ENCODE results near the gene GPR149.
"Not testable (repeated sequence)": the region's sequence is repeated elsewhere in the genome, so short reads cannot be mapped to it uniquely, and the experiment has no call there.

The GPR149 gene

GRCh38 chr3:154430014-154430413 lies at the start of gene GPR149:
Gene GPR149, minus strand, starts transcription at chr3:154430190. Its CDS starts 575 bp downstream, at chr3:154429615.
- no peak for DNase-seq

DNA sequence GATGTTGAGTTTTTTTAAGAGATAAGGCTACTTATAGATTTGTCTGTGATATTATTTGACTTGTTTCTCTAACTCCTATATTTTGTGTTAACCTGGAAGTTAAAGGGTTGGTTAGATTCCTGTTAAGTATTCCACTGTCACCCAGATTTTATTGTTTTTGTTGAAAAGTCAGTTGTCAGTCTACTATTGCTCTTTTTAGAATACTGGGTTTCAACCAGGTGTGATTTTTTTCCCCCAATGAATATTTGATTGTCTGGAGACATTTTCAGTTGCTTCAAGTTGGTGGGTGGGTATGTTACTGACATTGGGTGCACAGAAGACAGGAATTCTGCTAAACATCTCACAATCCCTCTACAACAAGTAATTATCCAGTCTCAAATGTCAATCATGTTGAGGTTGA lies 43.8 kb upstream of the GPR149 start:
- DNase-seq: no peak

DNA sequence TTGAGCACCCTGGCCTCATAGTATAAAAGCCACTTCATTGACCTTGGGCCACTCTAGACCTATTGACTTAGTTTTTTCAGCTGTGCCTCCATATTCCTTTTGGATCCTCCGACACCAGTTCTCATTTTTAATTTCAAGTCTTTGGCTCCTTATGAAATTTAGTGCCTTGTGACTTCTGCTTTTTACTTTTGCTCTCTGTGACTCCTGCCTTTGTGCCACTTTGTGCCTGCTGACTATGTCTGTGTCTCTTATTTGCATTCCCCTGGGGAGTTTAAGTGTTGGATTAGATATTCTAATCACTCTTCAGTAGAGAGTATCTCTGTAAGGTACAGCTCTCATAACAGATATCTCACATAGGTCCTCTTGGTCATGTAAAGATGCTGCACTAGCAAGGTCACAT lies 39.6 kb upstream of the GPR149 start:
- DNase-seq: no peak

GRCh38 chr3:154464440-154465190 lies 34.6 kb upstream of the GPR149 start:
- DNase-seq: no peak

DNA sequence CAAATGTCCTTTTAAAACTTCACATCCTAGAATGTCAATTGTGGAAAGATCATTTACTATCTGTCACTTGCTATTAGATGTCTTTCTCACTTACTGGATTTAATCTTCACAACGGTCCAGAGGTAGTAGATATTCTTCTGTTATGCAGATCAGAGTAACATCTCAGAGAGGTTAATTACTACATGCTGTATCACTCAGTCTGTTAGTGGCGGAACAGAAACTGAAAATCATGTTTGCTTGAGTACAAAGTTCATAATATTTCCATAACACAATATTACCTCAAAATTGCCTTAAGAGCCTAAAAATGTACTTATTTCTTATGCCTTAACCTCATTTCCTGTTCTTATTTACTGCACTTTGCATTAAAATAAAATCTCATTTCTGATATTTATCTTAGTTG lies 28.6 kb upstream of the GPR149 start:
- no peak for DNase-seq

GRCh38 chr3:154439081-154439480 lies 9.1 kb upstream of the GPR149 start:
- not testable (repeated sequence) for DNase-seq

DNA sequence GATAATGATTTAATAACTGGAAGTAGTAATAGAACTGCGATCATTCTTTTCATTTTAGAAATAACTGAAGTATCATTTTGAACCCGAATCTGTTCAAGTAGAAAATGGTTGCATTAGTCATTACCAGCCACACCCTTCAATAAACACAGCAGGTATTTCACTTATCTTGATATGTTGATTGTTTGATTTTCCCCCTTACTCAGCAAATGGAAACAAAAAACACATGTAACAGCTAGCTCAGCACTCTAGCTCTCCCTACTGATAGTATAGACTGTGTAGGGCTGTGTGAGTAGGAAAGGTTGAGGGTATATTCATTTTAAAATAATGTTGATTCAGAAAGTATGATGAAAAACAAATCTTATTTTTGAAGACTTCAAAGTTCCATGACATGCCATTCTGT lies 1.1 kb upstream of the GPR149 start:
- no peak for DNase-seq

GRCh38 chr3:154428286-154429206 lies 1.4 kb downstream of the GPR149 start:
- DNase-seq: no peak

DNA sequence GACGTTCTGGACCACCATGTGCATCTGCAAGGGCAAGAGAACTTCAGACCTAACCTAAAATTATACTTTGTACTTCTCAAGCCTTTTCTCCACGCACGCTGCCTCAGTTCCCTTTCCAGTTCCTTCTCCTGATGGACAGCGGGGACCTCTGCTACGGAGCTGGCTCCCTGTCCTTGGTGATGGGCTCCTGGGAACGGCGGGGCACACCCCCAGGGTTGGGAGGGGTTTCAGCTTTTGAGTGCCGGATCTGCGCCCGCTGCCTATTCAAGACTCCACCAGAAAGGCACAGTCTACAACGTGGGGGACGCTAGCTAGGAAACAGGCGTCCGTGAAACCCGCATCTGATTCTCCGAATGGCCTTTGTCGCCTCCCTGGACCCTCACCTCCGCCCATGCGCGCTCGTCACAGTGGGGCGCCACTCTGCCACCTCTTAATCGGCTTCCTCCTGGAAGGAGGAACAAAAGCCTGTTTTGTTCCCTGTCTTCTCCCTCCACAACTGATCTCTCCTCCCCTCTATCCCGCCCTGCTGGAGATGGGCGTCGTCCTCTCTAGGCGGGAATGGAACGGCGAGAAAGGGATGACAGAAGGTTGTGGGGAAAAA lies 2.2 kb downstream of the GPR149 start:
- DNase-seq: no peak

GRCh38 chr3:154422694-154423093 lies 7.3 kb downstream of the GPR149 start:
- DNase-seq: no peak

DNA sequence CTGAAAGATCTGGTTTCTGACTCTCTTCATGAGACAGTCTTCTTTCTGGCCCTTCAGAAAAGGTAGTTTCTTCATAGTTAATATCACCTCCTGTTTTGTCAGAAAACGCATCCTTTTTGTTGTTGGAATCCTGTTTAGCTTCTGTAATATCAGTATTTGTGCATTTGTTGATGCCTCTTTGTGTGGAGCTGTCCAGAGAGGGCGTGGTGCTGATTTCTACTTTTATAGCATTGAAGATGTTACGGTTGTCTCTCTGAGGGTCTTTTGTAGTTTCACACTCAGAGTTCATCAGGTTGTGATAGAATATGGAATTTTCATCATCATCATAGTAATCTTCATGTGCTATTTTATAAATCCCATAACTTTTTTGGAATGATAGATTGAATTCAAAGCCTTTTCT lies 8.9 kb downstream of the GPR149 start:
- no peak for DNase-seq

DNA sequence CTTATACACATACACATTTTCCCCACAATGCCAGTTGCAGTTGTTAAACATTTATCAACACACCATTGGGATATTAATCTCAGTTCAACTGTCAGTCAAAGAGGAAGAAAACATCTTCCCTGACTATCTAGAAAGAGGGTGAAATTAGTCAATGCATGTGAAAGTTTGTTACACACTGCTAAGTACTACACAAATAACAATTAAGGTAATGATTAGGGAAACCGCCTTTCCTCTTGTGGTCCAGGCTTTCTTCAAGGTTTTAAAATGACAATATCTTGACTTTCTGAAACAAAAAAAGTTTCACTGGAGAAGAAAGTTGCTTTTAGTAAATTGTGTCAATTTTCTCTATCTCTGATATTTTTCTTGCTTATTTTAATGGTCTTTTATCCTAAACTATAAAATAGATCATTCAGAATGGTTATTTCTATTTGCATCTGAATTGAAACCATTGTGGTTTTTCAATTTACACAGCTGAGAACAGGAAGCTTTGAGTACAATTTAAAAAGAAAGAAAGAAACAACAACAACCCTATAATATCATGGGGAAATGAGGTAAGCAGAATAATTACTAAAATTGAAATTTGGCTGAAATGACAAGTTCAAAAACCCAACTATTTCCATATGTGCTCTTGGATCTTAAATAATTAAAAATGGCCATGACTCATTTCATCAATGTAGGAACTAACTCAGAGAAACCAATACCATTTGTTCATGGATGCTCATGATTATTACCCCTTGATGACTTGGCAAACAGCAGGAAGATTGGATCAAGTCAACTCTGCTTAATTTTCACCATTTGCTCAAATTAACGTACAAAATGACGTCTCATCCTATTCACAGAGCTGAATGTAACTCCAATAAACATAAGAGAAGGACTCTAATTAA lies 31.7 kb downstream of the GPR149 start:
- no peak for DNase-seq

DNA sequence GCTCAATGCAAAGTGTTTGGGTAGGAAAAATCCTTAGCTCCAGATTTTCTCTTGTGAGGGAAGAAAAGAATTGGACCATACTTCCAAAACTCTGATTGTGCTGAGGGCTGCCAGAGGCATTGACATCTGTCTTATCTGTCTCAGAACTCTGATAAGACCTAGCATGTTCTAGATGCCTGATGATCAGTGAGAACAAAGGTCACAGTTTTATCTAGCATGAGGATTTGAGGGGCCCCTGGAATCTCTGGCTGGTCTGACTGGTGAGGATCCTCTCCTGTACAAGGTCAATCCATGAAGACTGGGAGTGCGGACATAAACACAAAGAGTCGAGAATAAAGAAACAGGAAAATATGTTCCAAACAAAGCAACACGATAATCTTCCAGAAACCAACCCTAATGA lies 40.1 kb downstream of the GPR149 start:
- no peak for DNase-seq

- DNase-seq: no peak
Measured at GRCh38 chr3:154384479-154384878, 45.5 kb downstream of the GPR149 start.

DNA sequence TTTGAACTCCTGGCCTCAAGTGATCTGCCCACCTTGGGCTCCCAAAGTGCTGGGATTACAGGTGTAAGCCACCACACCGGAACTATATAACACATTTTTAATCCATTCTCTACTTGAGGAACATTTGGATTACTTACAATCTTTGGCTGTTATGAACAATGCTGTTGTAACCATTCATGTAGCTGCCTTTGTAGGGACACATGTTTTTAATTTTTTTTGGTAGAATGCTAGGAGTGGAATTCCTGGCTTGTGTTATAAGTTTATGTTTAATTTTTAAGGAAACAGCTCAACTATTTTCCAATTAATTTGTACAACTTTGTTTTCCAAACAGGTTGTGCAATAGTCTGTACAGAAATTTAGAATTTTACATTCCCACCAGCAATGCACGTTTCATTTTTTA lies 51.7 kb downstream of the GPR149 start:
- no peak for DNase-seq

- no peak for DNase-seq
Measured at GRCh38 chr3:154367221-154367620, 62.8 kb downstream of the GPR149 start.

- DNase-seq: no peak
Measured at GRCh38 chr3:154364849-154365248, 65.1 kb downstream of the GPR149 start.

DNA sequence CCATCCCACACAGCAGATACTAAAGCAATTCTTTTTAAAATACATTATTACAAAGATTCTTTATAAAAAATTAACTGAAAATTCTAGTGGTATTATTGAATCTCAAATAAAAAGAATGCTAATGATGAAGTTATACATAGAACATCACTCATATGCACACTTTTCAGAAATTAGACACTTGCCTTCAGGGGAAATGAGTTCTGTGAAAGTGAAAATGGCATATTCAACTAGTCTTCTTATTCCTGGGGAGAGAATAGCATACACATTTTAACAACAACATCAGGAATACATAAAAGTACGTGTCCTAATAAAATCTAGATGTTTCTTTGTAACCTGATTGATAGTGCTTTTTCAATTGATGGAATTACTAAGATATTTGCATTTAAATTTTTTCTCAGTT lies 68.9 kb downstream of the GPR149 start:
- no peak for DNase-seq

- DNase-seq: no peak
Measured at GRCh38 chr3:154356009-154356408, 74.0 kb downstream of the GPR149 start.

GRCh38 chr3:154349223-154349622 lies 80.8 kb downstream of the GPR149 start:
- DNase-seq: no peak

- DNase-seq: no peak
Measured at GRCh38 chr3:154345422-154346122, 84.4 kb downstream of the GPR149 start.

GRCh38 chr3:154338570-154338969 lies 91.4 kb downstream of the GPR149 start:
- DNase-seq: no peak

Data from NCI-H2029 treated with DMSO at 0.1 percent for 48 hours (cell line).